ENCODE results near the gene RNF40. TPM values are rescaled to one million over a fixed set of nuclear protein-coding genes. Genes with fewer than 3 reads are reported as not detected.

RNF40 gene
- total and polyA plus RNA-seq, 10 donors: 38.1 to 111 (median 79.1) TPM

- 64 to 83% (median 70%) methylated on average over 8 of the region's 8 CpGs for WGBS, 5 donors
- Histone ChIP-seq H3K36me3 (peaks cover 3 to 99% (median 60%) of the 10 kb centered on the region in 6 donors), H3K4me3 (no peak overlapping the region), H3K9me3 (no peaks in the 10 kb centered on the region), H3K27ac (peak overlapping the region in 5 of 8 donors; percentile 1 to 42 (median 20)), H3K27me3 (replicated peaks in 1 of 7) (no peaks in the 10 kb centered on the region), H3K4me1 (peaks cover 0 to 28% (median 17%) of the 10 kb centered on the region in 6 donors)
- DNase-seq: no peak
- TF ChIP-seq POLR2A (IDR thresholded peaks at IDR 0.05) (no peak), POLR2AphosphoS5 (IDR thresholded peaks at IDR 0.05) (peak in 2 of 3 donors; percentile 30 to 51)
- intact Hi-C loops (cut with DNase I; ENCODE audit: low total_unique reads): no loop called here
These were observed 21.5 kb upstream of the RNF40 start for GRCh38 chr16:30740364-30741251.

- no peak for DNase-seq
- H3K4me1 ChIP-seq: peaks cover 0 to 30% (median 13%) of the 10 kb centered on the region in 6 donors
- no peaks in the 10 kb centered on the region for H3K27me3 ChIP-seq (replicated peaks in 1 of 7)
- H3K27ac ChIP-seq: peak overlapping the region in 4 of 8 donors; percentile 1 to 42 (median 21)
- H3K36me3 ChIP-seq: peaks cover 3 to 90% (median 51%) of the 10 kb centered on the region in 6 donors
- intact Hi-C loops (cut with DNase I; ENCODE audit: low total_unique reads): no loop called here
- peak; percentile 19 to 39 (median 30) for TF ChIP-seq POLR2AphosphoS5 (IDR thresholded peaks at IDR 0.05)
- no peak for TF ChIP-seq CTCF (IDR thresholded peaks at IDR 0.05 in 8 of 11, conservative IDR thresholded peaks at IDR 0.05 in 3 of 11)
- no peak for TF ChIP-seq POLR2A (IDR thresholded peaks at IDR 0.05)
- H3K4me3 ChIP-seq: no peak overlapping the region
- 85 to 100% (median 90%) methylated on average over 3 to 6 of the region's 6 CpGs for WGBS, 5 donors
- no peaks in the 10 kb centered on the region for H3K9me3 ChIP-seq
These were observed 20.6 kb upstream of the RNF40 start for GRCh38 chr16:30741461-30741914.

GRCh38 chr16:30743716-30744115 lies 18.4 kb upstream of the RNF40 start:
- H3K4me3 ChIP-seq: no peak overlapping the region
- TF ChIP-seq POLR2AphosphoS5 (IDR thresholded peaks at IDR 0.05) (peak in 2 of 3 donors; percentile 13 to 35), POLR2A (IDR thresholded peaks at IDR 0.05) (no peak), CTCF (IDR thresholded peaks at IDR 0.05 in 8 of 11, conservative IDR thresholded peaks at IDR 0.05 in 3 of 11) (no peak)
- intact Hi-C loops (cut with DNase I; ENCODE audit: low total_unique reads): no loop called here
- peaks cover 0 to 35% (median 24%) of the 10 kb centered on the region in 6 donors for H3K4me1 ChIP-seq
- DNase-seq: no peak
- no peaks in the 10 kb centered on the region for H3K9me3 ChIP-seq
- H3K27me3 ChIP-seq (replicated peaks in 1 of 7): no peaks in the 10 kb centered on the region
- 93 to 98% (median 97%) methylated on average over 10 to 11 of the region's 11 CpGs for WGBS, 5 donors
- peaks cover 0 to 68% (median 29%) of the 10 kb centered on the region in 6 donors for H3K36me3 ChIP-seq
- H3K27ac ChIP-seq: no peak overlapping the region

- Histone ChIP-seq H3K27me3 (replicated peaks in 1 of 7) (no peaks in the 10 kb centered on the region), H3K9me3 (no peaks in the 10 kb centered on the region), H3K27ac (no peak overlapping the region), H3K36me3 (peaks cover 0 to 63% (median 24%) of the 10 kb centered on the region in 6 donors), H3K4me3 (no peak overlapping the region), H3K4me1 (peaks cover 0 to 38% (median 25%) of the 10 kb centered on the region in 6 donors)
- WGBS, 5 donors: 91 to 98% (median 93%) methylated on average over 2 of the region's 2 CpGs
- intact Hi-C loops (cut with DNase I; ENCODE audit: low total_unique reads): no loop called here
- no peak for DNase-seq
- TF ChIP-seq POLR2AphosphoS5 (IDR thresholded peaks at IDR 0.05): no peak
- no peak for TF ChIP-seq CTCF (IDR thresholded peaks at IDR 0.05 in 8 of 11, conservative IDR thresholded peaks at IDR 0.05 in 3 of 11)
- no peak for TF ChIP-seq POLR2A (IDR thresholded peaks at IDR 0.05)
These were observed 17.9 kb upstream of the RNF40 start for GRCh38 chr16:30744183-30744582.
